IMR-90 (cell line): ENCODE results near the gene ASF1B.

Experiments used
- BHLHE40 ChIP-seq: fragments of 150-350 bp; IDR thresholded peaks from 2 replicates; pipeline ENCODE4 v1.6.1; 2016; ENCODE audit warnings: mild to moderate bottlenecking, low read depth, low read length
- CEBPB ChIP-seq: IDR thresholded peaks from 2 replicates; pipeline ENCODE4 v1.6.1; 2012; ENCODE audit warnings: low read depth, low read length, improper control_type of control experiment
- MAFK ChIP-seq: IDR thresholded peaks from 2 replicates; pipeline ENCODE4 v1.6.1; 2012; ENCODE audit warnings: low read depth, low read length, improper control_type of control experiment
- MXI1 ChIP-seq: IDR thresholded peaks from 2 replicates; pipeline ENCODE4 v1.6.1; 2012; ENCODE audit warnings: low read depth, mild to moderate bottlenecking, low read length, moderate library complexity, borderline replicate concordance
- POLR2A ChIP-seq: IDR thresholded peaks from 2 replicates; pipeline ENCODE4 v1.6.1; 2012; ENCODE audit warnings: mild to moderate bottlenecking, low read depth, low read length
- RAD21 ChIP-seq: IDR thresholded peaks from 2 replicates; pipeline ENCODE4 v1.6.1; 2012; ENCODE audit warnings: low read length, improper control_type of control experiment
- TF ChIP-seq, protein P1 (sequence below): conservative IDR thresholded peaks from 2 replicates; pipeline ENCODE4 v1.5.1; 2012; ENCODE audit warnings: mild to moderate bottlenecking, low read depth, low read length, improper control_type of control experiment

DNA sequence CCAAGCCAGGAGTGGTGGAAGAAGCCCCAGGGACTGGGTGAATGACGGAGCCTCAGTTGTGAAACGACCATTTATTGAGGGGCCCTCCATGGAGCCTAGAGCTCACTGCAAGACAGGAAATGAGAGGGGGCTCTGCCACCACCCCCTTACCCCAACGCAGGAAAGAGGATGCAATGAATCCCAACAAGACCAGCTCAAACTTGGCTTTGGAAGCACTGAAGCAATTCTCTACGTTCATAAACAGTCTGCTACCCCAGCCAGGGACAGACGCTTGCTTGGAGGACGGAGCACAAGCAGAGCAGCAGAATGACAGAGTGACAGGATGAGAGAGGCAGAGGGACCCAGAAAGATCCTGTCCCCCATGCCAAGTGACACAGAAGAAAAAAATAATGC, 19.9 kb downstream of the ASF1B start:
- no peak for TF ChIP-seq CEBPB
- TF ChIP-seq, protein P1, sequence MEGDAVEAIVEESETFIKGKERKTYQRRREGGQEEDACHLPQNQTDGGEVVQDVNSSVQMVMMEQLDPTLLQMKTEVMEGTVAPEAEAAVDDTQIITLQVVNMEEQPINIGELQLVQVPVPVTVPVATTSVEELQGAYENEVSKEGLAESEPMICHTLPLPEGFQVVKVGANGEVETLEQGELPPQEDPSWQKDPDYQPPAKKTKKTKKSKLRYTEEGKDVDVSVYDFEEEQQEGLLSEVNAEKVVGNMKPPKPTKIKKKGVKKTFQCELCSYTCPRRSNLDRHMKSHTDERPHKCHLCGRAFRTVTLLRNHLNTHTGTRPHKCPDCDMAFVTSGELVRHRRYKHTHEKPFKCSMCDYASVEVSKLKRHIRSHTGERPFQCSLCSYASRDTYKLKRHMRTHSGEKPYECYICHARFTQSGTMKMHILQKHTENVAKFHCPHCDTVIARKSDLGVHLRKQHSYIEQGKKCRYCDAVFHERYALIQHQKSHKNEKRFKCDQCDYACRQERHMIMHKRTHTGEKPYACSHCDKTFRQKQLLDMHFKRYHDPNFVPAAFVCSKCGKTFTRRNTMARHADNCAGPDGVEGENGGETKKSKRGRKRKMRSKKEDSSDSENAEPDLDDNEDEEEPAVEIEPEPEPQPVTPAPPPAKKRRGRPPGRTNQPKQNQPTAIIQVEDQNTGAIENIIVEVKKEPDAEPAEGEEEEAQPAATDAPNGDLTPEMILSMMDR = no peak
- no peak for TF ChIP-seq RAD21
- no peak for TF ChIP-seq POLR2A
- no peak for TF ChIP-seq MXI1
- no peak for TF ChIP-seq MAFK
- no peak for TF ChIP-seq BHLHE40
